ENCODE results near the gene AFF1.

The AFF1 gene

GRCh38 chr4:86919561-86920223 lies 15.1 kb upstream of the AFF1 start:
- DNase-seq, result no peak

GRCh38 chr4:86921608-86922252 lies 13.1 kb upstream of the AFF1 start:
- no peak for DNase-seq

GRCh38 chr4:86924811-86925210 lies 10.0 kb upstream of the AFF1 start:
- DNase-seq, result no peak

GRCh38 chr4:86926435-86927086 lies 8.2 kb upstream of the AFF1 start:
- no peak for DNase-seq

DNA sequence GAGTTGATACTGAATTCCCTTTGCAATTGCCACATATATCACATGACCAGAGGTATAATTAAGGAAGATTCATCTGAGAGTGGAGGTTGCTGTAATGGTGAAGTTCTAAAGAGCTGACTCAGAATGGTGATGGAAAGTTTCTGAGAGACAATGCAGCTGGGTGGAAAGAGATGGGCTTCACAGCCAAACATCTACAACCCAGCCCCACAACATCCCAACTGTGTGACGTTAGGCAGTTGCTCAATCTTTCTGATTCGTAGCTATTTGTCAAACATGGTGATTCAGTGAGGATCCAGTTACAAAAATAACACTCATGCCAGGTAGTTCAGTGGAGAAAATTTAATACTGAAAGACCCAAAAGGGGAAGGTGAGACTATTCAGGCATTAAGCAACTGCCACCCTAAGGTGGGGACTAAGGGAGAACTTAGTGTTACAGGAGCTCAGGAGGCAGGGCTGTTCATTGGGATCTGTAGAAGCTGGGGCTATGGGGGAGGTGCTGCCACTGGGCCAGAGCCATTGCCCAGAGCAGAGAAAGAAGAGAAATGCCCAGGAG lies 6.9 kb upstream of the AFF1 start:
- no peak for DNase-seq

- no peak for DNase-seq
Measured at GRCh38 chr4:86928400-86929255, 6.2 kb upstream of the AFF1 start.

DNA sequence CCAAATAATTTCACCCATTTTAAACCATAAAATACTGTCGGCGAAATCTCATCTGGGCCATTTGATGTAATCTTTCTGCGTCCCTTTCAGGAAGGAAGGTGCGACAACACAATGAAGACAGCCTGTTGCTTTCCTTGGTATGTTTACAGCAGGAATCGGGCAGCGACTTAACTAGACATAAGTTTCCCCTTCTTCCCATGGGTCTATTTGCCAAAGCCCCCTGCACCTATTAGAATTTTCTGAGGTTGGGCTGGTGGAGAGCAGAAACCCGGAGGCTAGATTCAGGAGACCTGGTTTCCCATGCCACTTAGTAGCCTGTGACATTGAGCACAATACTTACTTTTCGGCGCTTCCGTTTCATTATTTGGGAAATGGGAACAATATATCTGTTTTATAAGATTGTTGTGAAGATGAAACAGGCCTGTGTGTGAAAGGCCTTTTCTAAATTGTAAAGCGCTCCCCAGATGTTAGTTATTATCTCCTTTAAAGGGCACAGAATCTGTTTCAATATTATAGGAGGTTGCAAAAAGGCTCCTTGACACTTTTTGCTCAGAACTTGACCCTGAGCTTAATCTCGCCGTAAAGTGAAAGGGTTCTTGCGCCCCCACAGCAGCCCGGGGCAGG lies 552 bp upstream of the AFF1 start:
- no peak for DNase-seq

DNA sequence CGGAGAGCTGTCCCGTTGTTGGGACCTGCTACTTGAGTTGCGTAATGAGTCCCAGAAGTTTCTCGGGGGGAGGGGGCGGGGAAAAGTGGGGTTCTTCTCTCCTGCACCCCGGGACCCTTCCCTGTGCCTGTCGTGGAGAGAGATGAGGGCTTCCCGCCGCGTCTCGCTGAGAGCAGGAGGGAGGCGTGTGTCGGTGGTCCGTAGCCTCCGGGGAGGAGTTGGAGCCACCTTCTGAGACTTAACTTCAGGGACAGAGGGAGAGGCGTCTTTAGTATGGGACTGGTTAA lies 698 bp downstream of the AFF1 start:
- DNase-seq, result no peak

DNA sequence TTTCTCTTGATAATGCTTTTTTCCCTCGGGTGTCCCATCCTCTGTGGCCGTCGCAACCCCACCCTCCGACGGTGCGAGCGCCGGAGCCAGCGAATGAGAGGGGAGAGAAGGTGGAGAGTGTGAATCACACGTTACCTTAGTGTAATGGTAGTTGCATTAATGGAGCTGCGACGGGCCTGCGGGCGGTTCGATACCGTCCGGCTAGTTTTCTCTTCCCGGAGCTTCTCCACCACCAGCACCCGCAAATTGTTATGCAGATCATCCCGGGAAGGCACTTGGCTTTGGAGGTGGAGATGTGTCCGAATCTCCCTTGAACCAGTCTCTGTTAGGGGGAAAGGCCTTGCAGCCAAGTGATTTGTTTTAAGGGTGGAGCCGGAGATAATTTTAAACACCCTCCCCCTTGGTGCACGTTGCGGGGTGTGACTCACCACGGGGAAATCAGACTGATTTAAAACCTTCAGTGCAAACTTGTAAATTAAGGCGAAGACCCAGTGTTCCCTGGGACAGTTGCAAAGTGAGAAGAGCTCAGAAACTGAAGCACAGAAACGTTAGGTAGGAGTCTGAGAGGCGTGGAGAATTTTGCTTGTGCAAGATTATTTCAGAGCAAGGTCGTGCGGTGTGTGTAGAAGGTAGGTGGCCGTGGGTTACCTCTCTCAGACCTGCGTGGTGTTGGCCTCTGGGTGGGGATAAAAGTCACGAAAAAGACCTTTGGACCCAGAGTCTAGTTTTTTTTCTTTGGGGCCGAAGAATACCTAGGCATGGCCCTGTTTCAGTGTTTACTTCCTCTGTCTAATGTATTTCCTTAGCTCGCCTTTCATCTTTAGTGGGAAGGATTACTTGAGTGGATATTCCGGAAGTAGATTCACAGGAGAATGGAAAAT lies 1.3 kb downstream of the AFF1 start:
- DNase-seq, result peak; percentile 69

DNA sequence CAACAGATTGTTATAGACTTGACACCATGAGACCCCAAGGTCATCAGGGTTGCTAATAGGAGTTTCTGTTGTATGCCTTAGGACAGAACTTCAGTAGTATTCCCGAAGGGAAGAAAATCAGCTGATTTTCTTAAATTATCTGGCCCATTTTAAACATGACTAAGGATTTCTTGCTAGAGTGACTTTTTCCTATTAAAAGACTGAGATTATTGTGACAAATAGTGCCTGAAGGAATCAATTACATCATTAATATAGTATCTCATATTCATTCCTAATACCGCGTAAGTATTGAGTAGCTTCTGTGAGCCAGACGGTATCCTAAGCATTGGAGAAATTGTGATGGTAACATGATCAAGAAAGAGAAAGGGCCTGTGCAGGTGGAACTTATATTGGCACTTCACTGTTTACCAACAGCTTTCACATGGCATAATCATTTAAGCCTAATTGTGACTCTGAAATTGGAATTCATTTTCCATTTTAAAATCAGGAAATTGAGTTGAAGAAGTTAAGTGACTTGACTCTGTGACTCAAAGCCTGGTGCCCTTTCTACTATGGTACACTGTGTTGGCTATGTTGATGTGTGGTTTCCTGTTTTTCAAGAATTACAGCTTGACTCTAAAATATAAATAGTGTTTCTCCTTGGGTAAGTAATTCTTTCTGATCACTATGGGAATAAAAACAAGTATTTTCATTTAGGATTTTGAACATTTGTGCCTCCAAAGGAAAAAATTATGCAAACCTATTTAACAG lies 4.1 kb downstream of the AFF1 start:
- no peak for DNase-seq

DNA sequence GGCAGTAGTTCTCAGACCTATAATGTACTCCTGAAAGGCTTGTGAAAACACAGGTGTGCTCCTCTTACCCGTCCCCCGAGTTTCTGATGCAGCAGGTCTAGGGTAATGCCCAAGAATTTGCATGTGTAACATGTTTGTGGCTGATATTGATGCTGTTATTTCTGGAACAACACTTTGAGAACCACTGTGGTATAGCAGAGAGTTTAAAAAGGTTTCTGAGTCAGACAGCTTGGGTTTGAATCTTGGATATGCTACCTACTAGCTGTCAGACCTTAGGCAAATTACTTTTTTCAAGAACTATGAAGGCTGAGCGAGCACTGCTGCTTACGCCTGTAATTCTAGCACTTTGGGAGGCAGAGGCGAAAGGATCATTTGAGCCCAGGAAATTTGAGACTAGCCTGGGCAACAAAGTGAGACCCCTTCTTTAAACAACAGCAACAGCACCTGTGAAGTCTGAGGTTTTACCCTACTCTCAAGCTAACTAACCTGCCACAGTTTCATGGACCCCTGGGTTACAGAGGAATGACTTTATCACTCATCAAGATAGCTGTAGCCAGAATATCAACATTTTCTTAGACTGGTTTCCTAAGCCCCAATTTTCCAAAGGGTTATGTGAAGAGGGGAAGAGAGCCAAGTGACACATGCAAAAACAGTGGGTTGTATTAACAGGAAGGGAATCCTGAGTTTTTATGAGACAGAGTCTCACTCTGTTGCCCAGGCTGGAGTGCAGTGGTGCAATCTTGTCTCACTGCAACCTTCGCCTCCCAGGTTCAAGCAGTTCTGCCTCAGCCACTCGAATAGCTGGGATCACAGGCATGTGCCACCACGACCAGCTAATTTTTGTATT lies 5.1 kb downstream of the AFF1 start:
- DNase-seq, result peak; percentile 40

- DNase-seq, result no peak
Measured at GRCh38 chr4:86940920-86941460, 6.2 kb downstream of the AFF1 start.

DNA sequence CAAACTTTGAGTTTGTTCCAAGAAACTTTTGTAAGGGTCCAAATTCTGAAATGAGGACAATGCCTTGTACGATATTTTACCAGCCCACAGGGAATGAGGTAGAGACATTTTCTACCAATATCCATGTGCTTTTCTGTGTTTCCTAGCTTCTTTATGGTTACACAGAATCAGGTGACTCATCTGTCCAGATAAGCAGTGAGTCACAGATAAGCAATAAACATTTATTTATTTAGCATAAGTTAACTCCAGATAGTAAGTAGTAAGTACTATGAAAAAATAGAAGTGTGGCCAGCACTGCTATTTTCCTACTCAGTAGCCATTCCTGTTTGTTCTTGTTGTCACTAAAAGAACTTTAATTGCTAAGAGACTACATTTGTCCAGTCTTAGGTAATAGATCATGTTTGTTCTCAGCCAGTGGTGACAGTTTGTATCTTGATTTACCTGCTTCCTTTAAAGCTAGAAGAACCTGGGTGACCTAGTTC lies 7.4 kb downstream of the AFF1 start:
- no peak for DNase-seq

DNA sequence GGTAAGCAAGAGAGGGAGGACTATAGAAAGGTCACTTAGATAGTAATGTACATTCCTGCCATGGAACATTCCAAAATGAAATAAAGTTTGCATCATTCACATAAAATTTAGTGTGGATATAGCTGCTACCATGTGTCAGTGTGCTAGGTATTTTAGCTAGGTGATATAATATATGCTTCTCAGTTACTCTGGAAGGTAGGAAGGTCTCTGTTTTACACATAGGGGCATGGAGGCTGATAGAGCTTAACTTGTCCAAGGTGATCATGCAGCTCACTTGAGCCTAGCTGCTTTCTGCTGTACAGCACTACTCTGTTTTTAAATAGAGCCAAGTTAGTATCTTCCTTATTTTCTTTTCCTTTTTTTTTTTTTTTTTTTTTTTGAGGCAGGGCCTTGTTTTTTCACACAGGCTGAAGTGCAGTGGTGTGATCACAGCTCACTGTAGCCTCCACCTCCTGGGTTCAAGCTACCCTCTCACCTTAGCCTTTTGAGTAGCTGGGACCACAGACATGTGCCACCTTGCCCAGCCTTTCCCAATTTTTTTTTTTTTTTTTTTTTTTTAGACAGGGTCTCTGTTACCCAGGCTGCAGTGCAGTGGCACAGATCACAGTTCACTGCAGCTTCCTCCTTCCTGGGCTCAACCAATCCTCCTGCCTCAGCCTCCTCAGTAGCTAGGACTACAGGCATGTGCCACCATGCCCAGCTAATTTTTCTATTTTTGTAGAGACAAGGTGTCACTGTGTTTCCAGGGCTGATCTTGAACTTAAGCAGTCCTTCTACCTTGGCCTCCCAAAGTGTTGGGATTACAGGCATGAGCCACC lies 10.4 kb downstream of the AFF1 start:
- DNase-seq, result no peak

GRCh38 chr4:86946868-86947500 lies 12.2 kb downstream of the AFF1 start:
- DNase-seq, result no peak

- DNase-seq, result no peak
Measured at GRCh38 chr4:86947501-86948120, 12.8 kb downstream of the AFF1 start.

GRCh38 chr4:86948276-86948675 lies 13.5 kb downstream of the AFF1 start:
- DNase-seq, result no peak

All from CD4-positive, alpha-beta T cell treated with Interleukin-15 for 1 hour (primary cell).